Neural progenitor cell (in vitro differentiated cells): ENCODE results near the gene SF3B2. TPM values are rescaled to one million over a fixed set of nuclear protein-coding genes. Genes with fewer than 3 reads are reported as not detected.

Source experiments
- DNase-seq: peaks from one replicate; pipeline ENCODE4 v3.0.0-alpha.2; 2016; ENCODE audit warnings: low spot score
- H2AFZ ChIP-seq: fragments of 200-600 bp; sonication (generic); replicated peaks from 2 replicates; pipeline ENCODE4 v1.6.1; 2016; ENCODE audit warnings: antibody characterized with exemption
- H3F3A ChIP-seq: fragments of 200-600 bp; sonication (generic); 2 replicates; pipeline ENCODE4 v1.6.1; 2016; ENCODE audit warnings: antibody characterized with exemption, low read depth
- H3K27ac ChIP-seq: fragments of 200-600 bp; sonication (generic); 2 replicates; pipeline ENCODE4 v1.5.1; 2016; ENCODE audit warnings: mild to moderate bottlenecking
- H3K27me3 ChIP-seq: fragments of 200-600 bp; sonication (generic); 2 replicates; pipeline ENCODE4 v1.6.1; 2016; ENCODE audit warnings: mild to moderate bottlenecking, moderate library complexity
- H3K36me3 ChIP-seq: fragments of 200-600 bp; sonication (generic); 2 replicates; pipeline ENCODE4 v1.5.1; 2016
- H3K4me1 ChIP-seq: fragments of 200-600 bp; sonication (generic); 2 replicates; pipeline ENCODE4 v1.6.1; 2016; ENCODE audit warnings: mixed run types
- H3K4me2 ChIP-seq: fragments of 200-600 bp; sonication (generic); 2 replicates; pipeline ENCODE4 v1.6.1; 2016
- H3K4me3 ChIP-seq: fragments of 200-600 bp; sonication (generic); 2 replicates; pipeline ENCODE4 v1.5.1; 2016
- H3K79me2 ChIP-seq: fragments of 200-600 bp; sonication (generic); 2 replicates; pipeline ENCODE4 v1.6.1; 2016; ENCODE audit warnings: low read depth
- H3K9ac ChIP-seq: fragments of 200-600 bp; sonication (generic); 2 replicates; pipeline ENCODE4 v1.6.1; 2016
- H3K9me3 ChIP-seq: fragments of 200-600 bp; sonication (generic); 2 replicates; pipeline ENCODE4 v1.5.1; 2016; ENCODE audit warnings: low read depth
- H4K20me1 ChIP-seq: fragments of 200-600 bp; sonication (generic); 2 replicates; pipeline ENCODE4 v1.6.1; 2016; ENCODE audit warnings: low read depth
- H3K27ac Mint-ChIP-seq: 3 replicates; pipeline ENCODE4 v1.8.0; 2021; ENCODE audit warnings: mixed read lengths
- H3K27me3 Mint-ChIP-seq: 2 replicates; pipeline ENCODE4 v1.8.0; 2022; ENCODE audit warnings: low read depth, mild to moderate bottlenecking, inconsistent platforms, moderate library complexity, mixed read lengths; ENCODE audit not compliant: insufficient read depth
- H3K36me3 Mint-ChIP-seq: 3 replicates; pipeline ENCODE4 v1.8.0; 2021; ENCODE audit warnings: mixed read lengths
- H3K4me1 Mint-ChIP-seq: 3 replicates; pipeline ENCODE4 v1.8.0; 2021; ENCODE audit warnings: mixed read lengths
- H3K4me3 Mint-ChIP-seq: 3 replicates; pipeline ENCODE4 v1.8.0; 2021; ENCODE audit warnings: mild to moderate bottlenecking, moderate library complexity, mixed read lengths
- H3K9me3 Mint-ChIP-seq: 3 replicates; pipeline ENCODE4 v1.8.0; 2020; ENCODE audit warnings: mixed read lengths
- CTCF ChIP-seq: fragments of 200-600 bp; sonication (generic); IDR thresholded peaks from 2 replicates; pipeline ENCODE4 v1.5.1; 2017; ENCODE audit warnings: antibody characterized with exemption, mild to moderate bottlenecking
- EZH2 ChIP-seq: fragments of 200-600 bp; sonication (generic); IDR thresholded peaks from 2 replicates; pipeline ENCODE4 v1.6.1; 2017; ENCODE audit warnings: antibody characterized with exemption, mild to moderate bottlenecking, moderate library complexity
- EZH2phosphoT487 ChIP-seq: fragments of 200-600 bp; sonication (generic); IDR thresholded peaks from 2 replicates; pipeline ENCODE4 v1.6.1; 2017; ENCODE audit warnings: antibody characterized with exemption
- total RNA-seq: library from RNA; depleted of rRNA; stranded (reverse); fragments of >200 nt; gene quantifications from 2 replicates; pipeline ENCODE4 v1.2.3, GENCODE V29; 2015; ENCODE audit warnings: low replicate concordance

SF3B2 gene
- total RNA-seq, 1 donor from 2014 or later, result 198 TPM

DNA sequence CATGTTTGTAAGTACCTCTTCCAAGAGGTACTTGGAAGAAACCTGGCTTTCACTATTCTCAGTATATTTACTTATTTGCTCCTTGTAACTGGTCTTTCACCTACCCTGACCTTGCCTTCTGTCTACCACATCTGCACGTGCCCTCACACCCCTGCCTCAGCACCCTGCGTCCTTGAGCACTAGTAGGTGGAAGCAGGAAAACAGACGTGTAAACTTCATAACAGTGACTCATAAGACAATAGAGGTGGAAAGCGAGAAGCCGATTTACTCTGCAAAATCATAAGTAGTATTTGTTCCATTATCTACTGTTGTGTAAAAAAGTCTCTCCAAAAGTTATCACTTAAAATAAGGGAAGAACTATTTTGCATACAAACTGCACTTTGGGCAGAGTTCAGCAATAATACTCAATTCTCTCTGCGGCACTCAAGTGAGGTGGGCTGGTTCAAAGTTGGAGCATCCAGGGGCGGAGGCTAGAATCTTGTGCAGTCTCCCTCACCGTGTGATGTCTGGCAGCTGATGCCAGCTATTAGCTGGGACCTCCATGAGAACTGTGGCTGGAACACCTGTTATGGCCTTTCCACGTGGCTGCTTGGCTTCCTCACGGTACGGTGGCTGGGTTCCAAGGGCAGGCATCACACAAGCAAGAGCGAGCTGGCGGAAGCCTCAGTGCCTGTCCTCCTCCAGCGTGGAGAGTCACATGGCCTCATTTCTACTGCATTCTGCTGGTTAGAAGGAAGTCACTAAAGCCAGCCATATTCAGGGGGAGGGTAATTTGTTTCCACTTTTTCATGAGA, 48.3 kb downstream of the SF3B2 start:
- Histone ChIP-seq H3K79me2 (no peaks in the 10 kb centered on the region), H3F3A (no peaks in the 10 kb centered on the region), H3K36me3 (no peaks in the 10 kb centered on the region), H3K9ac (no peak overlapping the region), H3K9me3 (no peaks in the 10 kb centered on the region), H3K4me2 (no peak overlapping the region), H4K20me1 (no peaks in the 10 kb centered on the region), H3K27ac (no peak overlapping the region), H3K4me1 (no peaks in the 10 kb centered on the region), H3K27me3 (no peaks in the 10 kb centered on the region), H2AFZ (no peak overlapping the region), H3K4me3 (no peak overlapping the region)
- no peak overlapping the region for H3K4me3 Mint-ChIP-seq
- no peak for DNase-seq
- TF ChIP-seq CTCF (no peak), EZH2 (no peak), EZH2phosphoT487 (no peak)
- H3K9me3 Mint-ChIP-seq, result no peaks in the 10 kb centered on the region
- H3K4me1 Mint-ChIP-seq, result peaks cover 7% of the 10 kb centered on the region
- peaks cover 2% of the 10 kb centered on the region for H3K27me3 Mint-ChIP-seq
- no peak overlapping the region for H3K27ac Mint-ChIP-seq
- H3K36me3 Mint-ChIP-seq, result peaks cover 2% of the 10 kb centered on the region

GRCh38 chr11:66101066-66101464, 48.9 kb downstream of the SF3B2 start:
- H3K27ac ChIP-seq, result no peak overlapping the region
- H3K27ac Mint-ChIP-seq, result no peak overlapping the region
- peaks cover 2% of the 10 kb centered on the region for H3K27me3 Mint-ChIP-seq
- no peaks in the 10 kb centered on the region for H3K4me1 ChIP-seq
- peaks cover 3% of the 10 kb centered on the region for H3K36me3 Mint-ChIP-seq
- no peaks in the 10 kb centered on the region for H3F3A ChIP-seq
- no peaks in the 10 kb centered on the region for H3K9me3 ChIP-seq
- H3K9me3 Mint-ChIP-seq, result no peaks in the 10 kb centered on the region
- H3K36me3 ChIP-seq, result no peaks in the 10 kb centered on the region
- H3K4me3 ChIP-seq, result no peak overlapping the region
- no peaks in the 10 kb centered on the region for H3K27me3 ChIP-seq
- H2AFZ ChIP-seq, result no peak overlapping the region
- no peak overlapping the region for H3K4me2 ChIP-seq
- H3K79me2 ChIP-seq, result no peaks in the 10 kb centered on the region
- peaks cover 7% of the 10 kb centered on the region for H3K4me1 Mint-ChIP-seq
- TF ChIP-seq CTCF, result no peak
- no peak for TF ChIP-seq EZH2phosphoT487
- no peak for TF ChIP-seq EZH2
- H4K20me1 ChIP-seq, result no peaks in the 10 kb centered on the region
- no peak overlapping the region for H3K9ac ChIP-seq
- H3K4me3 Mint-ChIP-seq, result no peak overlapping the region
- no peak for DNase-seq

DNA sequence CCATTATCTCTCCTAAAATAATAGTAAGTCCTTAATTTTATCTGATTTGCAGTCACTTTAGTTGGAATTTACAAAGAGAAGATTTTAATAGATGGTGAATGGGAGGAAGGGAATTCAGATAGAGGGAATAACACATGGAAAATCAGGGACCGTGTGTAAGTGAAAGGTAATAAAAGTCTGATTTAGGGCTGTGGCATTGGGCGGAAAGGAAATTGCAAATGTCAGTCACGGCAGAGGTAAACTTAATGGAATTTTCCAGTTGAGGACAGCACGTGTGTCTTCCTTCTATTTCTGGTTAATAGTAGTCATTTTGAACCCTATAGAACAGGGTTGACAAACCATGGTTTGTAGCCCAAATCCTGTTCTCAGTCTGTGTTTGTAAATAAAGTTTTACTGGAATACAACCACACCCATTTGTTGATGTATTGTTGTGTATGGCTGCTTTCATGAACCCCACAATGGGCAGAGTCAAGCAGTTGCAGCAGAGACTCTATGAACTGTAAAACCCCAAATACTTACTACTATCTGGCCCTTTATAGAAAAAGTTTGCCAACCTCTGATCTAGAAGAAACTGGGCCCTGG, 52.0 kb downstream of the SF3B2 start:
- Histone ChIP-seq H3K4me2 (no peak overlapping the region), H4K20me1 (no peaks in the 10 kb centered on the region), H3K36me3 (no peaks in the 10 kb centered on the region), H3K27me3 (no peaks in the 10 kb centered on the region), H3K4me1 (no peaks in the 10 kb centered on the region), H3K27ac (no peak overlapping the region), H3F3A (no peaks in the 10 kb centered on the region), H2AFZ (no peak overlapping the region), H3K79me2 (no peaks in the 10 kb centered on the region), H3K4me3 (no peak overlapping the region), H3K9me3 (no peaks in the 10 kb centered on the region), H3K9ac (no peak overlapping the region)
- Mint-ChIP-seq H3K27ac (no peak overlapping the region), H3K4me3 (no peak overlapping the region), H3K36me3 (peaks cover 5% of the 10 kb centered on the region), H3K4me1 (peaks cover 9% of the 10 kb centered on the region), H3K9me3 (no peaks in the 10 kb centered on the region), H3K27me3 (no peaks in the 10 kb centered on the region)
- DNase-seq, result no peak
- no peak for TF ChIP-seq EZH2
- no peak for TF ChIP-seq EZH2phosphoT487
- TF ChIP-seq CTCF, result no peak
